ENCODE data around the gene DNMT1. TPM values are rescaled to one million over a fixed set of nuclear protein-coding genes. Genes with fewer than 3 reads are reported as not detected.

DNMT1 gene
- polyA plus RNA-seq, 3 donors: 8.3 to 41.1 (median 27.0) TPM

GRCh38 chr19:10110972-10111317 is 83.8 kb downstream of the DNMT1 start:
- WGBS, 3 donors: 83 to 90% (median 90%) methylated on average over 19 of the region's 19 CpGs
- no peak overlapping the region for H3K27ac ChIP-seq (ENCODE audit: low read depth, low read length)

- WGBS, 3 donors: 86 to 92% (median 88%) methylated on average over 40 to 44 of the region's 44 CpGs
- no peak overlapping the region for H3K27ac ChIP-seq (ENCODE audit: low read depth, low read length)
These were observed 84.4 kb downstream of the DNMT1 start for GRCh38 chr19:10110076-10110971.

GRCh38 chr19:10109528-10109927 is 85.2 kb downstream of the DNMT1 start:
- WGBS, 3 donors: 89 to 92% (median 92%) methylated on average over 14 of the region's 14 CpGs
- H3K27ac ChIP-seq (ENCODE audit: low read depth, low read length): no peak overlapping the region

GRCh38 chr19:10107817-10108367 is 86.9 kb downstream of the DNMT1 start:
- WGBS, 3 donors: 93 to 95% (median 94%) methylated on average over 14 of the region's 14 CpGs
- no peak overlapping the region for H3K27ac ChIP-seq (ENCODE audit: low read depth, low read length)

- no peak overlapping the region for H3K27ac ChIP-seq (ENCODE audit: low read depth, low read length)
- WGBS, 3 donors: 77 to 78% (median 78%) methylated on average over 10 of the region's 10 CpGs
These were observed 87.5 kb downstream of the DNMT1 start for GRCh38 chr19:10107254-10107653.

GRCh38 chr19:10106100-10106936 is 88.4 kb downstream of the DNMT1 start, which contains the start of gene PPAN:
Gene PPAN, plus strand, starts transcription at chr19:10106362. Its CDS starts 33 bp downstream, at chr19:10106395.
- peak within 1 kb of the TSS; percentile 76 for H3K27ac ChIP-seq (ENCODE audit: low read depth, low read length)
- WGBS, 3 donors: 1 to 2% (median 2%) methylated on average over 71 of the region's 71 CpGs

GRCh38 chr19:10105509-10106099 is 89.1 kb downstream of the DNMT1 start:
- H3K27ac ChIP-seq (ENCODE audit: low read depth, low read length): no peak overlapping the region
- WGBS, 3 donors: 21 to 36% (median 32%) methylated on average over 16 of the region's 16 CpGs

GRCh38 chr19:10104665-10105508 is 89.9 kb downstream of the DNMT1 start:
- H3K27ac ChIP-seq (ENCODE audit: low read depth, low read length): no peak overlapping the region
- 35 to 64% (median 37%) methylated on average over 15 of the region's 15 CpGs for WGBS, 3 donors

- H3K27ac ChIP-seq (ENCODE audit: low read depth, low read length): no peak overlapping the region
These were observed 90.6 kb downstream of the DNMT1 start for GRCh38 chr19:10104130-10104513.

- 59 to 83% (median 60%) methylated on average over 7 of the region's 7 CpGs for WGBS, 3 donors
- H3K27ac ChIP-seq (ENCODE audit: low read depth, low read length): no peak overlapping the region
These were observed 91.9 kb downstream of the DNMT1 start for GRCh38 chr19:10102787-10103236.

- H3K27ac ChIP-seq (ENCODE audit: low read depth, low read length): no peak overlapping the region
- 82 to 90% (median 88%) methylated on average over 5 of the region's 5 CpGs for WGBS, 3 donors
These were observed 94.5 kb downstream of the DNMT1 start for GRCh38 chr19:10100163-10100785.

- 24 to 52% (median 27%) methylated on average over 16 to 26 of the region's 26 CpGs for WGBS, 3 donors
- no peak overlapping the region for H3K27ac ChIP-seq (ENCODE audit: low read depth, low read length)
These were observed 98.2 kb downstream of the DNMT1 start for GRCh38 chr19:10096615-10096963.

GRCh38 chr19:10095948-10096614 is 98.7 kb downstream of the DNMT1 start:
- H3K27ac ChIP-seq (ENCODE audit: low read depth, low read length): no peak overlapping the region
- 2 to 4% (median 2%) methylated on average over 79 to 97 of the region's 97 CpGs for WGBS, 3 donors

- H3K27ac ChIP-seq (ENCODE audit: low read depth, low read length): no peak overlapping the region
- WGBS, 3 donors: 42 to 47% (median 46%) methylated on average over 7 of the region's 7 CpGs
These were observed 99.2 kb downstream of the DNMT1 start for GRCh38 chr19:10095622-10095947.

GRCh38 chr19:10093295-10094186 is 101.2 kb downstream of the DNMT1 start:
- no peak overlapping the region for H3K27ac ChIP-seq (ENCODE audit: low read depth, low read length)
- 90 to 92% (median 91%) methylated on average over 22 of the region's 22 CpGs for WGBS, 3 donors

- whole genome bisulfite sequencing, 3 donors: 93 to 97% (median 96%) methylated on average over 9 of the region's 9 CpGs
- H3K27ac ChIP-seq (ENCODE audit: low read depth, low read length): no peak overlapping the region
These were observed 102.0 kb downstream of the DNMT1 start for GRCh38 chr19:10092648-10093294.
